ENCODE measurements around the gene CDC20B.
"Not testable (repeated sequence)": the region's sequence is repeated elsewhere in the genome, so short reads cannot be mapped to it uniquely, and the experiment has no call there.

GRCh38 chr5:55105976-55106375 is 67.0 kb downstream of the CDC20B start:
- TF ChIP-seq RFX5 (IDR thresholded peaks at IDR 0.05); HDAC2 (IDR thresholded peaks at IDR 0.05); FOSL2 (IDR thresholded peaks at IDR 0.05); FOSL2 (CRISPR knock-in tag; IDR thresholded peaks at IDR 0.05): not testable (repeated sequence)

Data from A549 (cell line).